Measurements from ENCODE around the gene PLIN1.

The PLIN1 gene

DNA sequence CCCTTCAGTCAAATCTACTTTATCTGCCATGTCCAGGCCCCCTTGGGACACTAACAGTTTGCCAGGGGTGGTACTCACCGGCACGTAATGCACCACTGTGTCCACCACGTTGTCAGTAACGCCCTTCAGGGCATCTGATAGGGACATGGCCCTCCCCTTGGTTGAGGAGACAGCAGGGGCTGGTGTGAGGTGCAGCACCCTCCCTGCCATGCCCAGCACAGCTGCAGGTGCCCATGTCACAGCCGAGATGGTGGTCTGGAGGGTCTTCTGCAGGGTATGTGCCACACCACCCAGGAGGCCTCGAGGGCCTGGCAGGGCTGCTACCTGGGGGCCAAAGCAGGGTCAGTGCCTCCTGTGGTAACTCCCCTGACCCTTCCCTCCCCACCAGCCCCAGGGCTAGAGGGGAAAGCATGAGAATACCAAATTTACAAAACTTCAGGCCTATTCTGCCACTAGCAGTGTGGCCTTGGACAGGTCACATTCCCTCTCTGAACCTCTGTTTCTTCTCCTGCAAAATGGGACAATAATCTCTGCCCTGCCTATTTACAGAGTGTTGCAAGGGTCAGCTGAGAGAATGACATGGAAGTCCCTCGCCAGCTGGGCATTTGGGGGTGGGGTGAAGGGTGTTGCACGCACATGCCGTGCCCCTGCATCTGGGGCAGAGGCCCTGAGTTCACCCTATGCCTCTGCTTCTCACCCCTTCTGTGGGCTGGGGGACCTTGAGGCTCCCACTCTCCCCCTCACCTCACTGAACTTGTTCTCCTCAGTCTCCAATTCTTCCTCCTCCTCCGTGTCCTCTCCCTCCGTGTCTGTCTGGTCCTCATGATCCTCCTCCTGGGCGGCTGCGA, 12.1 kb downstream of the PLIN1 start:
- Mint-ChIP-seq H3K4me1 (ENCODE audit: low read depth in 2 of 2) (peaks cover 0 to 5% of the 10 kb centered on the region in 2 donors), H3K27ac (no peak overlapping the region), H3K9me3 (no peaks in the 10 kb centered on the region), H3K27me3 (peaks cover 24 to 60% of the 10 kb centered on the region in 2 donors), H3K4me3 (no peak overlapping the region), H3K36me3 (ENCODE audit: insufficient read depth) (no peaks in the 10 kb centered on the region)
- DNase-seq (no peak), ATAC-seq (replicated peaks) (no peak)

DNA sequence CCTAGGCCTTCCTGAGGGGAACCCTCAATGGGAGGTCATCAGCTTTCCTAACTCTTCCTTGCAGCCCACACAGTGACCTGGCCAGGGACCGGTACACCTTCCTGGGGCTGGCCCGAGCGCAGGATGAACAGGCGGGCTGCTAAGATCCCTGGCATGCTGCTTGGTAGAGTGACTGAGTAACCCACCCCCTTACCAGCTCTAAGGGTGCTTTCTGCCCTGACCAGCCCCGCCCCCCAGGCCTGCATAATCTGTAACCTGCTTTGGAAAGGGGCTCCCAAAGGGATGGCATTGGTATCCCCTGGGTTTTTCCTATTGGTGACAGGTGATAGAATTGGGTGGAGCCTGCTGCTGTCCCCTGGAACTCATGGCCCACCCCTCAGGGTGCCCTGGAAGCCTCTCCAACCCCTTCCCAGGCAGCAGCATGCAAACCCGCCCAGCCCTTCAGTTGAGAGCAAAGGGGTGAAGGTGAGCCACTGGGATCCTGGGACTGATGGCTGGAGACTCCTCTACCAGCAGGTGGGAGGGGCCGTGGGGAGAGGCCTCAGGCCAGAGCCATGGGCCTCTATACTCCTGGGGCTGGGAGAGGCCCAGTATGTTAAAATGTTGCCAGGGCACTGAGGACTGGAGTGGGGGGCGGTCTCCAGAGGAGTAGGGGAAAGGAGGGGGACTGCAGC, 12.8 kb downstream of the PLIN1 start:
- H3K36me3 Mint-ChIP-seq (ENCODE audit: insufficient read depth): no peaks in the 10 kb centered on the region
- peaks cover 24 to 63% of the 10 kb centered on the region in 2 donors for H3K27me3 Mint-ChIP-seq
- no peaks in the 10 kb centered on the region for H3K9me3 Mint-ChIP-seq
- DNase-seq (no peak), ATAC-seq (replicated peaks) (no peak)
- no peak overlapping the region for H3K27ac Mint-ChIP-seq
- peak overlapping the region in 1 of 2 donors; percentile 37 for H3K4me3 Mint-ChIP-seq
- peaks cover 0 to 5% of the 10 kb centered on the region in 2 donors for H3K4me1 Mint-ChIP-seq (ENCODE audit: low read depth in 2 of 2)

DNA sequence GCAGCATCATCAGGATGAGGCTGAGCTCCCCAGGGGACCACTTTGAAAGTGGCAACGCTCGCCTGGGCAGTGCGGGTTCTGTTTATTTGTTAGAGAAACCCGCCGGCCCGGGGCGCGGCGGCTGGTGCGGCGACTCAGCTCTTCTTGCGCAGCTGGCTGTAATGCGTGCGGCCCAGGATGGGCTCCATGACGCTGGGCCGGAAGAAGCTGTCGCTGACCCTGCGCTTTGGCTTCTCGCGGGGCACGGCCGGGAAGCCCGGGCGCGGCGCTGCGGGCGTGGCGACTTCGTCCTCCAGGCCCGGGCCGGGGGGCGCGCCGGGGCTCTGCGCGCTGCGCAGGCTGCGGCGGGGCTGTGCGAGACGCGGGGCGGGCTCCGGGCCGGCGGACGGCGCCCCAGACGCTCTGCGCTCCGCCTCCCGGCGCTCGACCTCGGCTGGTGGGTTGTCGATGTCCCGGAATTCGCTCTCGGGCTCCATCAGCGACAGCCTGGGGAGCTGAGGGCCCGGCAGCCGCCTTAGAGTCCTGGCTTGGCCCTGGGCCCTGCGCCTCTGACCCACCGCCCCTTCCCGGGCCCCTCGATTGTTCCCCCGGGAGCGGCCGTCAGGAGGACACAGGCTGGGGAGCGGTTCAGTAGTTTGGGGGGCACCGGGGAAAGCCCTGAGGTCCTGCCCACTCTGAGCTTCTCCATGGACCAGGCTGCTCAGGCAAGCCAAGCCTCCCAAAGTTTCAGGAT, 13.6 kb downstream of the PLIN1 start:
- Mint-ChIP-seq H3K27me3 (peaks cover 27 to 69% of the 10 kb centered on the region in 2 donors), H3K27ac (no peak overlapping the region), H3K4me1 (ENCODE audit: low read depth in 2 of 2) (peaks cover 0 to 5% of the 10 kb centered on the region in 2 donors), H3K4me3 (peak overlapping the region in 1 of 2 donors; percentile 37), H3K36me3 (ENCODE audit: insufficient read depth) (no peaks in the 10 kb centered on the region), H3K9me3 (no peaks in the 10 kb centered on the region)
- no peak for DNase-seq
- no peak for ATAC-seq (replicated peaks)

DNA sequence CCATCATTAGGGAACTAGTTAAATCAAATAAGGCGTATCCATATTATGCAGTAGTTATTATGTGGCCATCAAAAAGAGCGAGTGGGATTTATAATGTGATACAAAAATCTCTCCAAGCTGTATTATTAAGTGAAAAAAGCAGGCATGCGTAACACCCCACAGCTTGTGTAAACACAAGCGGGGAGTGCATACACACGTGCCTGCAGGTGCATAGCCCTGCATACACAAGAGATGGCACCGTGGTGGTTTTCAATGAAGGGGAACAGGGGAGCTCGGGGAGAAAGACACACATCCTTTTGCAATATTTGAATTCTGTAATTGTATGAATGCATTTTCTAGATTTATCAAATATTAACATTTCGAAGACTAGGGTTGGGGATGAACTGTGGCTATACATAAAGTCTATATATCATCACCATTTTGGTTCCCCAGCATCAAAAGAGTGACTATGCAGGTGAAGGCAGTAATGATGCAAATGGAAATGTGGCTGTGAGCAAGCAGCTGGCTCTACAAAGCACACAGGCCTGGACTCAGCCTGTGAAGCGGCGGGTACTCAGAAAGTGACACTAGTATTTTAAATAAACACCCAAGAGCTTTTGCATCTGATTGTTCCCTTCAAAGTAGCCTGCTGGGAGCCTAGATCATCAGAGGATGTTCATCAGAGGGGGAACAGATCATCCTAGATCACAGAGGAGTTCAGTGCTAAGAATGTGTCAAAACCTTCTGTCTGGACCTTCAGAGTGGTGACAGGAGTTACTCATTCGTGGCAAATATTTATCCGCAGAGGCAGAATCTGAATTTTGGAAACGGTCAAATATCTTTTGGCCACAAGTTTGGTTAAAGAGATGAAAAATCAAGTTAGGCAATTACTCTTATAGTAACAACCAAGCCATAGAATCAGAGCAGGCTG, 14.5 kb downstream of the PLIN1 start:
- peaks cover 0 to 5% of the 10 kb centered on the region in 2 donors for H3K4me1 Mint-ChIP-seq (ENCODE audit: low read depth in 2 of 2)
- no peaks in the 10 kb centered on the region for H3K36me3 Mint-ChIP-seq (ENCODE audit: insufficient read depth)
- H3K27ac Mint-ChIP-seq: no peak overlapping the region
- H3K4me3 Mint-ChIP-seq: peak overlapping the region; percentile 33 to 58
- H3K9me3 Mint-ChIP-seq: no peaks in the 10 kb centered on the region
- ATAC-seq (replicated peaks) (no peak), DNase-seq (no peak)
- H3K27me3 Mint-ChIP-seq: peaks cover 33 to 77% of the 10 kb centered on the region in 2 donors

DNA sequence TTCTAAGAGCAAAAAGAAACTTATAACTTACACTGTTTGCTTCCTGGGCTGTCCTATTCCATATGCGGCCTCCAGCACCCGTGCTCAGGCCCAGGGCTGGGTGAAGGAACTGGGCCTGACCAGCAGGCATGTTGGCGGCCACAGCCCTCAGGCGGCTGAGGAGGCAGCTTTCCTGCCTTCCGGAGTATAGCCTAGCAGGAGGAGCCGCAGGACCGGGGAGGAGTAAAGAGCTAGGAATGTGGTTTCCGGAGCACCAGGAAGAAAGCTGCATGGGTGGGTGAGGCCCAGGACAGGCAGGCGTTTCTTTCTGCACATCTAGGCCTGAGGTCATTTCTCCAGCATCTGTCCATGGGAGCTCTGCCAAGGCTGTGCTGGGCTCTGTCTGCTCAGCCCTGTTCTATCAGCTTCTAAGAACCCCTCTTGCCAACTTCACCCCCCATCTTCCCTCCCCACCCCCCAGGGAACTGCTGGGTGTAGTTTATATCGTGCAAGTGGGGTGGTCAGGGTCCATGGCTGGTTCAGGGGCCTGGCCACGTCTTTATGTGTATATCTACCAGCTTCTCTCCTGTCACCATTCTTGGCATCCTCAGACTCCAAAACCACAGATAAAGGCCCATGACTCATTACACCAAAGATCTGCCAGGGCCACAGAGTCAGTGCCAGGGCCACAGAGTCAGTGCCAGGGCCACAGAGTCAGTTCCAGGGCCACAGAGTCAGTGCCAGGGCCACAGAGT, 16.1 kb downstream of the PLIN1 start:
- Mint-ChIP-seq H3K36me3 (ENCODE audit: insufficient read depth) (no peaks in the 10 kb centered on the region), H3K27me3 (peaks cover 39 to 73% of the 10 kb centered on the region in 2 donors), H3K27ac (no peak overlapping the region), H3K4me3 (no peak overlapping the region), H3K4me1 (ENCODE audit: low read depth in 2 of 2) (peaks cover 0 to 5% of the 10 kb centered on the region in 2 donors), H3K9me3 (no peaks in the 10 kb centered on the region)
- DNase-seq (no peak), ATAC-seq (replicated peaks) (no peak)

DNA sequence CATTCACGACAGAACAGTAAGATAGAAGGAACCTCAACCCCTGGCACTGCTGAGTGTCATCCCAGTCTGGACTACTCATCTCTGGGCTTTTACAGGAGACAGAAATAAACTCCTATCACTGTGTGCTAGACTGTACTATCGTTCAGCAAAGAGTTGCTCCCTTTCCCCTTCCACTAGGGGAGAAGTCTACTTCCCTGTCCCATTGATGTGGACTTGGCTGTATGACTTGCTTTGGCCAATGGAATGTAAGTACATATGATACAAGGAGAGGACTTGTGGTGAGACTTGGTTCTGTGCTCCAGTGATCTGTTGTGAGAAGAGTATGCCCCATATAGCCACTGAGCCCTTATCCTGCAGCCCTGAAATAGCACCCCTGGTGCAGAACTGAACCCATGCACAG, 18.6 kb downstream of the PLIN1 start:
- Mint-ChIP-seq H3K4me1 (ENCODE audit: low read depth in 2 of 2) (peaks cover 0 to 8% of the 10 kb centered on the region in 2 donors), H3K27me3 (peaks cover 49 to 75% of the 10 kb centered on the region in 2 donors)

DNA sequence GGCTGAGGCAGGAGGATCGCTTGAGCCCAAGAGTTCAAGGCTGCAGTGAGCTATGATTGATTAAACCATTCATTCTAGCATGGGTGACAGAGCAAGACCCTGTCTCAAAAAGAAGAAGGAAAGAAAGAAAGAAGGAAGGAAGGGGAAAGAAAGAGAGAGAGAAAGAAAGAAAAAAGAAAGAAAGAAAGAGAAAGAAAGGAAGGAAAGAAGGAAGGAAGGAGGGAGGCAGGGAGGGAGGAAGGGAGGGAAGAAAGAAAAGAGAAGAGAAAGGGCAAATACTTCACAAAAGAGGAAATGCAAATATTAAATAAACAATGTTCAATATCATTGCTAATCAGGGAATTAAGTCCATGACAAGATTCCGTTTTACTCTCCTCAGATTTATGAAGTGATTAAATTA, 19.9 kb downstream of the PLIN1 start:
- Mint-ChIP-seq H3K36me3 (ENCODE audit: insufficient read depth) (no peaks in the 10 kb centered on the region), H3K27me3 (peaks cover 49 to 78% of the 10 kb centered on the region in 2 donors), H3K9me3 (no peaks in the 10 kb centered on the region), H3K4me3 (no peak overlapping the region), H3K4me1 (ENCODE audit: low read depth in 2 of 2) (peaks cover 5 to 10% of the 10 kb centered on the region in 2 donors), H3K27ac (no peak overlapping the region)
- ATAC-seq (replicated peaks) (no peak), DNase-seq (no peak)

More for the DNA sequence above, 18.6 kb downstream of the PLIN1 start:
- ATAC-seq (replicated peaks) (no peak), DNase-seq (no peak)
- H3K36me3 Mint-ChIP-seq (ENCODE audit: insufficient read depth): no peaks in the 10 kb centered on the region
- H3K4me3 Mint-ChIP-seq: no peak overlapping the region
- H3K9me3 Mint-ChIP-seq: no peaks in the 10 kb centered on the region
- H3K27ac Mint-ChIP-seq: no peak overlapping the region

DNA sequence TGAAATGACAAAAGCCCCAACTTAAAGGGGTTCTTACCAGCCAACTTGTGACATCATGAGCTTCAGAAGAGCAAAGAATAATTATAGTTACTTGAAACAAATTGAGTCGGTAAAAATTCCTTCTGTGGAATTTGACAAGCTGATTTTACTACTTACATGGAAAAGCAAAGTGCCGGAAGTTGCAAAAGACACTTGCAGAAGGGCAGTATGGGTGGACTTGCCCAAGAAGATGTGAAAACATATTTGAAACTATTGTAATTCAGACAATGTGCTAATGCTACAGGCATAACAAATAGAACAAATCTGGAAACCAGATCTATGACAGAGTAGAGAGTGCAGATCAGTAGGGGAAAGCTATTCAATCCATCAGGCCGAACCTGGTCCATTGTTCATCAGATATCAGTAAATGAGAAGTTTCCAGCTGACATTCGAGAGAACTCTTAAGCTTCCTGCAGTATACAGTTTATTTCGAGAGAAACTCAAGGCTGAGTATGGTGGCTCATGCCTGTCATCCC, 21.4 kb downstream of the PLIN1 start:
- H3K9me3 Mint-ChIP-seq: no peaks in the 10 kb centered on the region
- no peak overlapping the region for H3K27ac Mint-ChIP-seq

DNA sequence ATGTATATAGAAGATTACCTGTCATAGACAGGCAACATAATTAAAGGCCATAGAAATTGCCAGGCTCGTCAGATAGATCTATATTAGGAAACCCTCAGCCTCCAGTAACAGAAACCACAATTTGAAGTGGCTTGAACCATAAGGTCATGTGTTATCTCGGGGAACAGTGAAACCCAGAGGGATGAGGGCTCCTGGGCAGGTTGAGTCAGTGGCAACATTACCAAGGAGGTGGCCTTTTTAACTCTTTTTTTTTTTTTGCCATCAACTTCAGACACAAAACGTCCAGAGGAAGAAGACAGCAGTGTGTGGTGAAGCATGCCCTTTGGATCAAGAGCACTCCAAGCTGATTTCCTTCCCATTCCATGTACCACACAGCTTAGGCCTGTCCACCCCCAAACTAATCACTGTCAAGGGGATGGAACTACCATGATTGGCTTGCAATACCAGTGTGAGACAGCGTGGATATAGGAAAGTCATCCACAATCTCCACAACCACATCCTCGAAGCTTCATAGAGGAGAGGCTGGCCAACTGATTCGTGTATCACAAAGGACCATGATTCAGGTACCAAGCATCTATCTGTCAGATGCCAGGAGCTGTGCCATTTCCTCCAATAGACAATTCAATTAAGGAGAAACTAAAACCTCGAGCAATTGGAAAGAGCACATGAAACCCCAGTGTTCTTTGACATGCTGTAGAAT, 22.9 kb downstream of the PLIN1 start:
- Mint-ChIP-seq H3K4me1 (ENCODE audit: low read depth in 2 of 2) (peaks cover 6 to 10% of the 10 kb centered on the region in 2 donors), H3K27ac (no peak overlapping the region), H3K9me3 (no peaks in the 10 kb centered on the region), H3K4me3 (peak overlapping the region; percentile 57 to 77), H3K27me3 (peaks cover 60 to 84% of the 10 kb centered on the region in 2 donors), H3K36me3 (ENCODE audit: insufficient read depth) (no peaks in the 10 kb centered on the region)
- DNase-seq (no peak), ATAC-seq (replicated peaks) (no peak)

More for the DNA sequence above, 21.4 kb downstream of the PLIN1 start:
- H3K36me3 Mint-ChIP-seq (ENCODE audit: insufficient read depth): no peaks in the 10 kb centered on the region
- no peak overlapping the region for H3K4me3 Mint-ChIP-seq
- H3K27me3 Mint-ChIP-seq: peaks cover 59 to 78% of the 10 kb centered on the region in 2 donors
- peaks cover 6 to 10% of the 10 kb centered on the region in 2 donors for H3K4me1 Mint-ChIP-seq (ENCODE audit: low read depth in 2 of 2)
- ATAC-seq (replicated peaks): no peak
- DNase-seq: no peak

DNA sequence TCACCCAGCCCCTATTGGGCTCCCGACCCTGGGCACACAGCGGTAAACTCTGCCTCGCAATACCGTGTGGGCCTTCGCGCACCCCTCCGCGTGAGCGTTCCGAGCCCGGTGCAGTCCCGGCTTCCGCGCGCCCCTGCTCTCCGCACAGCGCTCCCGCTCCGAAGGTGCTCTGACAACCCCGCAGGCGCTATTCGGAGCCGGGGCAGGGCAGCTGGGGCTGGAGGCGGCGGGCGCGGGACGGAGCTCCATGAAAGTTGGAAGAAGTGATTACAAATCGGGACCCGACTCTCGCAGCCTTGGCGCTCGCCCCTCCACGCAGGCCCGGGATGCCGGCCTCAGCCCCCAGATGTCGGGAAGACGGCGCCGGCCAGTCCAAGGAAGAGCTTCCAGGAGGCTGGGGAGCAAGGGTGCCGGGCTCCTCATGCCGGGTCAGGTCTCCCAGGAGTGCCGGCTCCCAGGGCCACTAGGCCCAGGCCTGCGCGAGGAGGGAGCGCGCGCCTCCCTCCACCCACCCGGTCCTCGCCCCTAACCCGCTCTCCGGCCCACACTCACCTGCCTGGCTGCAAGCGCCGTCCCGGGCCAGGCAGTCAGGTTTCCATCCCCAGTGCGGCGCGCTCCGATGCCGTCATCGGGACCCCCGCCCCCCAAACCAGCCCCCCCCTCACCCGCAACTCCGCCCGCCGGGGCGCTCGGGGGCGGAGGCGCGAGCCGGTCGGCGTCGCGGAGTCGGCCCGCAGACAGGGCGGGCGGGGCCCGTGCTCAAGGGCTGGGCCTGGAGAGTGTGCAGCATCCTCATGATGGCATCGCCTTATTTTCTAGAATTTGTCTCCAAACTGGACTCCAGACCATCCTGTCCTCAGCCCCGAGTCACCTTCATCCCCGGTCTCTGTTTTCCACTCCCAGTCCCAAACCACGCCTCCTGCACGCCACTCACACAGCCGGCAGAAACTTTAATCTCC, 24.0 kb downstream of the PLIN1 start, which contains the start of gene KIF7:
TSS of gene KIF7 (minus strand) at position 621 of the 959 bp plus-strand sequence. CDS start 2,537 bp downstream, outside the sequence.
- H3K9me3 Mint-ChIP-seq: no peaks in the 10 kb centered on the region
- H3K36me3 Mint-ChIP-seq (ENCODE audit: insufficient read depth): no peaks in the 10 kb centered on the region
- peaks cover 6 to 10% of the 10 kb centered on the region in 2 donors for H3K4me1 Mint-ChIP-seq (ENCODE audit: low read depth in 2 of 2)
- peak within 1 kb of the TSS; percentile 69 to 77 for H3K4me3 Mint-ChIP-seq
- DNase-seq (no peak), ATAC-seq (replicated peaks) (peak; percentile 35)
- H3K27me3 Mint-ChIP-seq: peaks cover 52 to 74% of the 10 kb centered on the region in 2 donors
- H3K27ac Mint-ChIP-seq: no peak within 1 kb of the TSS
